MM.1S (cell line): Measurements from ENCODE around the gene TOX2.

Experiments used
- DNase-seq: peaks from one replicate; pipeline ENCODE4 v3.0.0-alpha.2; 2015
- H2AFZ ChIP-seq: fragments of 300-600 bp; sonication (generic); 2 replicates; pipeline ENCODE4 v1.6.0; 2016; ENCODE audit warnings: antibody characterized with exemption, low read length
- H3F3A ChIP-seq: fragments of 300-600 bp; sonication (generic); 2 replicates; pipeline ENCODE4 v1.6.1; 2016; ENCODE audit warnings: mild to moderate bottlenecking, antibody characterized with exemption, low read length, moderate library complexity, mixed read lengths; ENCODE audit not compliant: insufficient read depth
- H3K27ac ChIP-seq: fragments of 300-600 bp; sonication (generic); 2 replicates; pipeline ENCODE4 v1.5.1; 2016; ENCODE audit warnings: mild to moderate bottlenecking, low read length
- H3K27me3 ChIP-seq: fragments of 300-600 bp; sonication (generic); replicated peaks from 2 replicates; pipeline ENCODE4 v1.6.0; 2016; ENCODE audit warnings: low read length; ENCODE audit not compliant: insufficient read depth
- H3K36me3 ChIP-seq: fragments of 300-600 bp; sonication (generic); replicated peaks from 2 replicates; pipeline ENCODE4 v1.6.1; 2016; ENCODE audit warnings: mild to moderate bottlenecking, low read length, mixed read lengths; ENCODE audit not compliant: insufficient read depth
- H3K4me1 ChIP-seq: fragments of 300-600 bp; sonication (generic); 2 replicates; pipeline ENCODE4 v1.6.1; 2016; ENCODE audit warnings: low read length, mixed read lengths
- H3K4me2 ChIP-seq: fragments of 300-600 bp; sonication (generic); 2 replicates; pipeline ENCODE4 v1.6.0; 2016; ENCODE audit warnings: low read depth, low read length
- H3K4me3 ChIP-seq: fragments of 300-600 bp; sonication (generic); 2 replicates; pipeline ENCODE4 v1.5.1; 2016; ENCODE audit warnings: low read length, mixed read lengths
- H3K79me2 ChIP-seq: fragments of 300-600 bp; sonication (generic); 2 replicates; pipeline ENCODE4 v1.6.1; 2016; ENCODE audit warnings: mixed run types, low read length, mixed read lengths
- H3K9ac ChIP-seq: fragments of 300-600 bp; sonication (generic); 2 replicates; pipeline ENCODE4 v1.6.1; 2016; ENCODE audit warnings: low read length, mixed read lengths
- H3K9me2 ChIP-seq: fragments of 300-600 bp; sonication (generic); replicated peaks from 2 replicates; pipeline ENCODE4 v1.6.1; 2016; ENCODE audit warnings: mild to moderate bottlenecking, low read length, mixed read lengths; ENCODE audit not compliant: insufficient read depth
- H3K9me3 ChIP-seq: fragments of 300-600 bp; sonication (generic); replicated peaks from 2 replicates; pipeline ENCODE4 v1.6.1; 2016; ENCODE audit warnings: mild to moderate bottlenecking, low read length, mixed read lengths; ENCODE audit not compliant: insufficient read depth
- H4K20me1 ChIP-seq: fragments of 300-600 bp; sonication (generic); 2 replicates; pipeline ENCODE4 v1.6.1; 2016; ENCODE audit warnings: mild to moderate bottlenecking, low read length, moderate library complexity, mixed read lengths; ENCODE audit not compliant: insufficient read depth
- CTCF ChIP-seq: fragments of 300-600 bp; sonication (generic); IDR thresholded peaks from 2 replicates; pipeline ENCODE4 v1.5.1; 2016; ENCODE audit warnings: antibody characterized with exemption, low read length, mixed read lengths
- EZH2 ChIP-seq: fragments of 300-600 bp; sonication (generic); optimal IDR thresholded peaks from 2 replicates; pipeline ENCODE3; 2017; ENCODE audit warnings: low read depth, mild to moderate bottlenecking, antibody characterized with exemption, low read length, mixed read lengths
- EZH2phosphoT487 ChIP-seq: fragments of 300-600 bp; sonication (generic); IDR thresholded peaks from 2 replicates; pipeline ENCODE4 v1.6.1; 2018; ENCODE audit warnings: antibody characterized with exemption, low read length

Gene TOX2

GRCh38 chr20:44016525-44016924, 101.9 kb downstream of the TOX2 start:
- H3K36me3 ChIP-seq, result no peaks in the 10 kb centered on the region
- no peak overlapping the region for H2AFZ ChIP-seq
- no peak overlapping the region for H3K4me2 ChIP-seq
- no peaks in the 10 kb centered on the region for H3K9me2 ChIP-seq
- no peaks in the 10 kb centered on the region for H3F3A ChIP-seq
- H3K27me3 ChIP-seq, result no peaks in the 10 kb centered on the region
- TF ChIP-seq CTCF (no peak), EZH2 (no peak), EZH2phosphoT487 (no peak)
- DNase-seq, result no peak
- H3K9ac ChIP-seq, result no peak overlapping the region
- peaks cover 14% of the 10 kb centered on the region for H3K4me1 ChIP-seq
- H4K20me1 ChIP-seq, result no peaks in the 10 kb centered on the region
- H3K27ac ChIP-seq, result no peak overlapping the region
- H3K4me3 ChIP-seq, result no peak overlapping the region
- H3K79me2 ChIP-seq, result peaks cover 66% of the 10 kb centered on the region
- H3K9me3 ChIP-seq, result no peaks in the 10 kb centered on the region

- no peak overlapping the region for H3K27ac ChIP-seq
- DNase-seq, result no peak
- no peak overlapping the region for H2AFZ ChIP-seq
- no peak overlapping the region for H3K4me2 ChIP-seq
- peaks cover 14% of the 10 kb centered on the region for H3K4me1 ChIP-seq
- H3K27me3 ChIP-seq, result no peaks in the 10 kb centered on the region
- H3K79me2 ChIP-seq, result peaks cover 63% of the 10 kb centered on the region
- no peaks in the 10 kb centered on the region for H3K36me3 ChIP-seq
- H3K9ac ChIP-seq, result no peak overlapping the region
- TF ChIP-seq CTCF (no peak), EZH2 (no peak), EZH2phosphoT487 (no peak)
- no peaks in the 10 kb centered on the region for H4K20me1 ChIP-seq
- no peaks in the 10 kb centered on the region for H3F3A ChIP-seq
- no peak overlapping the region for H3K4me3 ChIP-seq
- H3K9me3 ChIP-seq, result no peaks in the 10 kb centered on the region
- no peaks in the 10 kb centered on the region for H3K9me2 ChIP-seq
Observed at GRCh38 chr20:44017211-44017610, 102.6 kb downstream of the TOX2 start.

GRCh38 chr20:44017905-44018258, 103.2 kb downstream of the TOX2 start:
- no peak for DNase-seq
- Histone ChIP-seq H3K27ac (no peak overlapping the region), H3K9me2 (no peaks in the 10 kb centered on the region), H3K79me2 (peaks cover 57% of the 10 kb centered on the region), H3K36me3 (no peaks in the 10 kb centered on the region), H3K9ac (no peak overlapping the region), H4K20me1 (no peaks in the 10 kb centered on the region), H3F3A (no peaks in the 10 kb centered on the region), H3K9me3 (no peaks in the 10 kb centered on the region), H2AFZ (no peak overlapping the region), H3K27me3 (no peaks in the 10 kb centered on the region), H3K4me2 (no peak overlapping the region), H3K4me3 (no peak overlapping the region), H3K4me1 (peaks cover 14% of the 10 kb centered on the region)
- no peak for TF ChIP-seq EZH2
- no peak for TF ChIP-seq CTCF
- TF ChIP-seq EZH2phosphoT487, result no peak
